ENCODE results near the gene PEX10.

GRCh38 chr1:2406451-2407041, 5.8 kb downstream of the PEX10 start:
- TF ChIP-seq CTCF (IDR thresholded peaks at IDR 0.05; ENCODE audit: borderline replicate concordance, extremely low read depth, low read length, poor library complexity, severe bottlenecking), result peak; percentile 16
- no peak for TF ChIP-seq EZH2 (IDR thresholded peaks at IDR 0.05; ENCODE audit: borderline replicate concordance, low read depth, low read length, severe bottlenecking)

All from DND-41 (cell line).